ENCODE data around the gene ANK2.

Gene ANK2

DNA sequence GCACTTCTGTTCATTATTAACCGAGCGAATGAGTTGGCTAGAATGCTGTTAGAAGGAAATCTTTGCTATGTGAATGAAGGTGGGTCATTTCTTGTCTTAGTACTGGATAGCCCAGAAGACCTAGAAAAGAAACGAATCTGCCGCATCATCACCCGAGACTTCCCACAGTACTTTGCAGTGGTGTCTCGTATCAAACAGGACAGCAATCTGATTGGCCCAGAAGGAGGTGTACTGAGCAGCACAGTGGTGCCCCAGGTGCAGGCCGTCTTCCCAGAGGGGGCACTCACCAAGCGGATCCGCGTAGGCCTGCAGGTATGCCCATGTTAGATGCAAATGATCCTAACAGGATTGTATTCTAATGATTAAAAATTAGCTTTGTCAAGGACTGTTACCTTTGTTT lies 286.3 kb downstream of the ANK2 start:
- 92% methylated on average over 8 of the region's 10 CpGs for WGBS
- no peak overlapping the region for H2AFZ ChIP-seq (ENCODE audit: low read depth, low read length)

DNA sequence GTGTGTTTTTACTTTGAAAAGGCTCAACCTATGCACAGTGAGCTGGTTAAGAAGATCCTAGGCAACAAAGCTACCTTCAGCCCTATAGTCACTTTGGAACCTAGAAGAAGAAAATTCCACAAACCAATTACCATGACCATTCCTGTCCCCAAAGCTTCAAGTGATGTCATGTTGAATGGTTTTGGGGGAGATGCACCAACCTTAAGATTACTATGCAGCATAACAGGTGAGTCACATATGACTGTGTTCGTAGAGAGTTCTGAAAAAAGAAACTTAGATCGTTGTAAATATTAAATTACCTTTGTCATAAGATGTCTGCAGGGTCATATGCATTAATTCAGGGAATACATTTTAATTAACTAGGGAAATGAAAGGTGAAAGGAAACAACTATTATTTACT lies 287.1 kb downstream of the ANK2 start:
- WGBS, result 94% methylated on average over 2 of the region's 2 CpGs

More for the DNA sequence above, 286.3 kb downstream of the ANK2 start:
- H4K8ac ChIP-seq (ENCODE audit: low read length), result no peak overlapping the region
- H3K27me3 ChIP-seq (ENCODE audit: control insufficient read depth in 1 of 2, insufficient read depth in 1 of 2, low read length in 2 of 2), result no peaks in the 10 kb centered on the region
- no peak overlapping the region for H3K18ac ChIP-seq (ENCODE audit: low read depth in 1 of 2, low read length in 2 of 2)
- H4K91ac ChIP-seq (ENCODE audit: low read length), result no peak overlapping the region
- H3K9ac ChIP-seq (ENCODE audit: low read length), result no peak overlapping the region
- no peaks in the 10 kb centered on the region for H3K79me1 ChIP-seq (replicated peaks; ENCODE audit: low read length, poor library complexity, severe bottlenecking)
- H2BK120ac ChIP-seq (ENCODE audit: low read depth, low read length), result no peak overlapping the region
- DNase-seq, result no peak
- H3K23ac ChIP-seq (ENCODE audit: low read length in 2 of 2), result no peak overlapping the region
- no peak overlapping the region for H3K4me3 ChIP-seq (ENCODE audit: insufficient read depth in 1 of 2, low read depth in 1 of 2, low read length in 2 of 2)
- H2BK15ac ChIP-seq (ENCODE audit: low read depth, poor library complexity, severe bottlenecking), result no peak overlapping the region
- H3K9me3 ChIP-seq (ENCODE audit: control insufficient read depth, low read length), result no peaks in the 10 kb centered on the region
- H2BK12ac ChIP-seq (ENCODE audit: low read length in 2 of 2), result no peak overlapping the region
- H3K36me3 ChIP-seq (ENCODE audit: control insufficient read depth in 1 of 2, insufficient read depth in 2 of 2, low read depth in 1 of 2, low read length in 2 of 2), result peaks cover 0 to 90% of the 10 kb centered on the region in 2 experiments
- H2AK5ac ChIP-seq (ENCODE audit: low read length, severe bottlenecking), result no peak overlapping the region
- H3K14ac ChIP-seq (ENCODE audit: low read length in 2 of 2), result peak overlapping the region in 1 of 2 experiments; percentile 15
- H2BK5ac ChIP-seq (ENCODE audit: low read depth, low read length, poor library complexity, severe bottlenecking), result no peak overlapping the region
- peak overlapping the region; percentile 72 for H3K27ac ChIP-seq (ENCODE audit: low read length, poor library complexity, severe bottlenecking)
- no peak overlapping the region for H3K4me2 ChIP-seq (ENCODE audit: low read length, poor library complexity, severe bottlenecking)
- peaks cover 4% of the 10 kb centered on the region for H3K4me1 ChIP-seq (ENCODE audit: control insufficient read depth, insufficient read depth, low read depth, low read length)
- no peak overlapping the region for H3K4ac ChIP-seq (ENCODE audit: low read depth in 1 of 2, low read length in 2 of 2)

DNA sequence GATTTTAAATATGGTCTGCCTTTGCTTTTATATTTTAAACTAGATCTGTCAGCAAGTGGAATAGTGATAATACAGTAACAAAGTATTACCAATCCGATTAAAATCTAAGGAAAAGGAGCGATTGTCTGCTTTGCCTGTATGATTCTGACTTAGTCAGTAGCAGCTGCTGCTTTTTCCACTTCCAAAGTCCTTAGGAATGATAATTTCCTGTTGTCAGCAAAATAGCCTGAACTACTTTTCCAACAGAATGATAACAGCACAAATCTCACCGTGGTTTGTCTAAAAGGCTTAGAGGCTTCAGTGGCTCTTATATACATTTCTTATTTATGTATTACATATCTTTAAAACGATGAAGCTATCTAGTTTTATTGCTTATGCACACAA lies 290.0 kb downstream of the ANK2 start:
- H3K9me3 ChIP-seq (ENCODE audit: control insufficient read depth, low read length), result no peaks in the 10 kb centered on the region
- H2BK5ac ChIP-seq (ENCODE audit: low read depth, low read length, poor library complexity, severe bottlenecking), result no peak overlapping the region
- no peak overlapping the region for H4K8ac ChIP-seq (ENCODE audit: low read length)
- H2BK15ac ChIP-seq (ENCODE audit: low read depth, poor library complexity, severe bottlenecking), result no peak overlapping the region
- H3K9ac ChIP-seq (ENCODE audit: low read length), result no peak overlapping the region
- H3K4ac ChIP-seq (ENCODE audit: low read depth in 1 of 2, low read length in 2 of 2), result no peak overlapping the region
- H3K18ac ChIP-seq (ENCODE audit: low read depth in 1 of 2, low read length in 2 of 2), result no peak overlapping the region
- H2BK120ac ChIP-seq (ENCODE audit: low read depth, low read length), result no peak overlapping the region
- 91% methylated on average over 2 of the region's 4 CpGs for WGBS
- H3K4me3 ChIP-seq (ENCODE audit: insufficient read depth in 1 of 2, low read depth in 1 of 2, low read length in 2 of 2), result no peak overlapping the region
- no peak overlapping the region for H4K91ac ChIP-seq (ENCODE audit: low read length)
- H3K14ac ChIP-seq (ENCODE audit: low read length in 2 of 2), result no peak overlapping the region
- no peaks in the 10 kb centered on the region for H3K27me3 ChIP-seq (ENCODE audit: control insufficient read depth in 1 of 2, insufficient read depth in 1 of 2, low read length in 2 of 2)
- peaks cover 0 to 90% of the 10 kb centered on the region in 2 experiments for H3K36me3 ChIP-seq (ENCODE audit: control insufficient read depth in 1 of 2, insufficient read depth in 2 of 2, low read depth in 1 of 2, low read length in 2 of 2)
- H2AK5ac ChIP-seq (ENCODE audit: low read length, severe bottlenecking), result no peak overlapping the region
- no peak overlapping the region for H2AFZ ChIP-seq (ENCODE audit: low read depth, low read length)
- no peaks in the 10 kb centered on the region for H3K79me1 ChIP-seq (replicated peaks; ENCODE audit: low read length, poor library complexity, severe bottlenecking)
- no peak overlapping the region for H3K27ac ChIP-seq (ENCODE audit: low read length, poor library complexity, severe bottlenecking)
- H2BK12ac ChIP-seq (ENCODE audit: low read length in 2 of 2), result no peak overlapping the region
- no peak for DNase-seq
- peaks cover 3% of the 10 kb centered on the region for H3K4me1 ChIP-seq (ENCODE audit: control insufficient read depth, insufficient read depth, low read depth, low read length)
- no peak overlapping the region for H3K23ac ChIP-seq (ENCODE audit: low read length in 2 of 2)
- no peak overlapping the region for H3K4me2 ChIP-seq (ENCODE audit: low read length, poor library complexity, severe bottlenecking)

More for the DNA sequence above, 287.1 kb downstream of the ANK2 start:
- no peak overlapping the region for H2BK12ac ChIP-seq (ENCODE audit: low read length in 2 of 2)
- H2AFZ ChIP-seq (ENCODE audit: low read depth, low read length), result no peak overlapping the region
- H2BK120ac ChIP-seq (ENCODE audit: low read depth, low read length), result no peak overlapping the region
- no peaks in the 10 kb centered on the region for H3K27me3 ChIP-seq (ENCODE audit: control insufficient read depth in 1 of 2, insufficient read depth in 1 of 2, low read length in 2 of 2)
- no peaks in the 10 kb centered on the region for H3K79me1 ChIP-seq (replicated peaks; ENCODE audit: low read length, poor library complexity, severe bottlenecking)
- H4K8ac ChIP-seq (ENCODE audit: low read length), result no peak overlapping the region
- no peak overlapping the region for H3K4me3 ChIP-seq (ENCODE audit: insufficient read depth in 1 of 2, low read depth in 1 of 2, low read length in 2 of 2)
- no peak overlapping the region for H2BK5ac ChIP-seq (ENCODE audit: low read depth, low read length, poor library complexity, severe bottlenecking)
- H3K9me3 ChIP-seq (ENCODE audit: control insufficient read depth, low read length), result no peaks in the 10 kb centered on the region
- H3K9ac ChIP-seq (ENCODE audit: low read length), result no peak overlapping the region
- H3K14ac ChIP-seq (ENCODE audit: low read length in 2 of 2), result no peak overlapping the region
- H3K36me3 ChIP-seq (ENCODE audit: control insufficient read depth in 1 of 2, insufficient read depth in 2 of 2, low read depth in 1 of 2, low read length in 2 of 2), result peaks cover 0 to 90% of the 10 kb centered on the region in 2 experiments
- no peak overlapping the region for H3K4me2 ChIP-seq (ENCODE audit: low read length, poor library complexity, severe bottlenecking)
- no peak for DNase-seq
- H3K4me1 ChIP-seq (ENCODE audit: control insufficient read depth, insufficient read depth, low read depth, low read length), result peaks cover 4% of the 10 kb centered on the region
- no peak overlapping the region for H4K91ac ChIP-seq (ENCODE audit: low read length)
- no peak overlapping the region for H3K4ac ChIP-seq (ENCODE audit: low read depth in 1 of 2, low read length in 2 of 2)
- no peak overlapping the region for H3K18ac ChIP-seq (ENCODE audit: low read depth in 1 of 2, low read length in 2 of 2)
- H2AK5ac ChIP-seq (ENCODE audit: low read length, severe bottlenecking), result no peak overlapping the region
- no peak overlapping the region for H3K23ac ChIP-seq (ENCODE audit: low read length in 2 of 2)
- H2BK15ac ChIP-seq (ENCODE audit: low read depth, poor library complexity, severe bottlenecking), result no peak overlapping the region
- no peak overlapping the region for H3K27ac ChIP-seq (ENCODE audit: low read length, poor library complexity, severe bottlenecking)

DNA sequence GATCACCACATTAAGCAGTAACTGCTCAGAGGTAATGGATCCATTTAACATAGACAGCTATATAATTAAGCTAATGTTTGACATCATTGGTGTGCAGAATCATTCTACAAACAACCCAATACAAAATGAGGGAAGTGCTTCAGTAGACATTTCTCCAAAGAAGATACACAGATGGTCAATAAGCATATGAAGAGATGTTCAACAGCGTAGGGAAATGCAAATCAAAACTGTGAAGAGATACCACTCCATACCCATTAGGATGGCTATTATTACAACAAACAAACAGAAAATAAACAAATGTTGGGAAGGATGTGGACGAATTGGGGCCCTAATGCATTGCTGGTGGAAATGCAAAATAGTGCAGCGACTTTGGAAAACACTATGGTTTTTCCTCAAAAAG lies 294.6 kb downstream of the ANK2 start:
- no peak overlapping the region for H3K4me3 ChIP-seq (ENCODE audit: insufficient read depth in 1 of 2, low read depth in 1 of 2, low read length in 2 of 2)

More for the DNA sequence above, 294.6 kb downstream of the ANK2 start:
- Histone ChIP-seq H2BK15ac (ENCODE audit: low read depth, poor library complexity, severe bottlenecking) (no peak overlapping the region), H3K23ac (ENCODE audit: low read length in 2 of 2) (no peak overlapping the region), H2AFZ (ENCODE audit: low read depth, low read length) (no peak overlapping the region), H2BK12ac (ENCODE audit: low read length in 2 of 2) (no peak overlapping the region), H3K9ac (ENCODE audit: low read length) (no peak overlapping the region), H2BK5ac (ENCODE audit: low read depth, low read length, poor library complexity, severe bottlenecking) (no peak overlapping the region), H2BK120ac (ENCODE audit: low read depth, low read length) (no peak overlapping the region), H4K91ac (ENCODE audit: low read length) (no peak overlapping the region), H3K9me3 (ENCODE audit: control insufficient read depth, low read length) (no peaks in the 10 kb centered on the region), H3K18ac (ENCODE audit: low read depth in 1 of 2, low read length in 2 of 2) (no peak overlapping the region), H3K27me3 (ENCODE audit: control insufficient read depth in 1 of 2, insufficient read depth in 1 of 2, low read length in 2 of 2) (no peaks in the 10 kb centered on the region), H3K14ac (ENCODE audit: low read length in 2 of 2) (no peak overlapping the region), H3K4ac (ENCODE audit: low read depth in 1 of 2, low read length in 2 of 2) (no peak overlapping the region), H2AK5ac (ENCODE audit: low read length, severe bottlenecking) (no peak overlapping the region), H3K4me2 (ENCODE audit: low read length, poor library complexity, severe bottlenecking) (no peak overlapping the region), H3K79me1 (replicated peaks; ENCODE audit: low read length, poor library complexity, severe bottlenecking) (no peaks in the 10 kb centered on the region), H3K36me3 (ENCODE audit: control insufficient read depth in 1 of 2, insufficient read depth in 2 of 2, low read depth in 1 of 2, low read length in 2 of 2) (peaks cover 0 to 97% of the 10 kb centered on the region in 2 experiments), H3K4me1 (ENCODE audit: control insufficient read depth, insufficient read depth, low read depth, low read length) (no peaks in the 10 kb centered on the region), H4K8ac (ENCODE audit: low read length) (no peak overlapping the region), H3K27ac (ENCODE audit: low read length, poor library complexity, severe bottlenecking) (no peak overlapping the region)
- WGBS, result 92% methylated on average over 2 of the region's 3 CpGs
- no peak for DNase-seq

Measured in mesenchymal stem cell (in vitro differentiated cells and primary cell).